Measurements from ENCODE around the gene KLHL14. TPM values are rescaled to one million over a fixed set of nuclear protein-coding genes. Genes with fewer than 3 reads are reported as not detected.

KLHL14 gene
- total RNA-seq, 1 experiment from 2014 or later = not detected

GRCh38 chr18:32712860-32713259, 60.0 kb downstream of the KLHL14 start:
- H3K79me2 ChIP-seq (ENCODE audit: insufficient read depth, low read length) = no peaks in the 10 kb centered on the region
- intact Hi-C loops (cut with micrococcal nuclease) = no loop called here
- no peak overlapping the region for H3K4me3 ChIP-seq (replicated peaks in 1 of 2; ENCODE audit: low read depth in 1 of 2, low read length in 2 of 2)
- POLR2A ChIA-PET = no interaction called here
- RAD21 ChIA-PET (ENCODE audit: low non-redundant PET in 1 of 2, low total read pairs in 2 of 2, uncharacterized antibody in 2 of 2, unreplicated experiment in 2 of 2) = no interaction called here
- CTCF ChIA-PET = no interaction called here
- ATAC-seq = no peak
- no peaks in the 10 kb centered on the region for H4K20me1 ChIP-seq (ENCODE audit: insufficient read depth)
- no peak overlapping the region for H3K27ac ChIP-seq (ENCODE audit: low read depth, low read length)
- no peak for DNase-seq (ENCODE audit: low read depth, low spot score)
- H3K9ac ChIP-seq (ENCODE audit: low read length) = no peak overlapping the region
- no peak for TF ChIP-seq EZH2phosphoT487 (IDR thresholded peaks at IDR 0.05; ENCODE audit: borderline replicate concordance)
- no peaks in the 10 kb centered on the region for H3K9me3 ChIP-seq (ENCODE audit: control insufficient read depth in 1 of 2, insufficient read depth in 1 of 2, low read depth in 1 of 2, low read length in 2 of 2)
- no peaks in the 10 kb centered on the region for H3K9me2 ChIP-seq (ENCODE audit: insufficient read depth)
- BruUV-seq (replicated peaks) = no TSS peak
- no peak overlapping the region for H2AFZ ChIP-seq (ENCODE audit: low read depth, low read length, poor library complexity, severe bottlenecking)
- H3K27me3 ChIP-seq (ENCODE audit: insufficient read depth, low read length) = no peaks in the 10 kb centered on the region
- H3K36me3 ChIP-seq (ENCODE audit: control insufficient read depth in 1 of 2, insufficient read depth in 2 of 2, low read length in 2 of 2) = no peaks in the 10 kb centered on the region
- no peaks in the 10 kb centered on the region for H3K4me1 ChIP-seq (ENCODE audit: control insufficient read depth in 1 of 2, insufficient read depth in 2 of 2, low read length in 2 of 2)
- no peak overlapping the region for H3K4me2 ChIP-seq (ENCODE audit: low read length)

GRCh38 chr18:32711862-32712261, 61.0 kb downstream of the KLHL14 start:
- no peak for TF ChIP-seq TCF7L2 (IDR thresholded peaks at IDR 0.05; ENCODE audit: borderline replicate concordance, extremely low read depth, insufficient read depth, insufficient read length)
- H2AFZ ChIP-seq (ENCODE audit: low read depth, low read length, poor library complexity, severe bottlenecking) = no peak overlapping the region
- no peak for DNase-seq (ENCODE audit: low read depth, low spot score)
- no peak overlapping the region for H3K27ac ChIP-seq (ENCODE audit: low read depth, low read length)
- ATAC-seq = no peak
- RAD21 ChIA-PET (ENCODE audit: low non-redundant PET in 1 of 2, low total read pairs in 2 of 2, uncharacterized antibody in 2 of 2, unreplicated experiment in 2 of 2) = no interaction called here
- H3K9ac ChIP-seq (ENCODE audit: low read length) = no peak overlapping the region
- CTCF ChIA-PET = no interaction called here
- intact Hi-C loops (cut with micrococcal nuclease) = no loop called here
- H3K27me3 ChIP-seq (ENCODE audit: insufficient read depth, low read length) = no peaks in the 10 kb centered on the region
- no peak overlapping the region for H3K4me3 ChIP-seq (replicated peaks in 1 of 2; ENCODE audit: low read depth in 1 of 2, low read length in 2 of 2)
- H3K36me3 ChIP-seq (ENCODE audit: control insufficient read depth in 1 of 2, insufficient read depth in 2 of 2, low read length in 2 of 2) = no peaks in the 10 kb centered on the region
- no peaks in the 10 kb centered on the region for H3K9me3 ChIP-seq (ENCODE audit: control insufficient read depth in 1 of 2, insufficient read depth in 1 of 2, low read depth in 1 of 2, low read length in 2 of 2)
- H4K20me1 ChIP-seq (ENCODE audit: insufficient read depth) = no peaks in the 10 kb centered on the region
- H3K79me2 ChIP-seq (ENCODE audit: insufficient read depth, low read length) = no peaks in the 10 kb centered on the region
- POLR2A ChIA-PET = no interaction called here
- no peak overlapping the region for H3K4me2 ChIP-seq (ENCODE audit: low read length)
- H3K4me1 ChIP-seq (ENCODE audit: control insufficient read depth in 1 of 2, insufficient read depth in 2 of 2, low read length in 2 of 2) = no peaks in the 10 kb centered on the region
- no TSS peak for BruUV-seq (replicated peaks)
- no peaks in the 10 kb centered on the region for H3K9me2 ChIP-seq (ENCODE audit: insufficient read depth)

- H2AFZ ChIP-seq (ENCODE audit: low read depth, low read length, poor library complexity, severe bottlenecking) = no peak overlapping the region
- H4K20me1 ChIP-seq (ENCODE audit: insufficient read depth) = no peaks in the 10 kb centered on the region
- H3K36me3 ChIP-seq (ENCODE audit: control insufficient read depth in 1 of 2, insufficient read depth in 2 of 2, low read length in 2 of 2) = no peaks in the 10 kb centered on the region
- no peak overlapping the region for H3K9ac ChIP-seq (ENCODE audit: low read length)
- no peaks in the 10 kb centered on the region for H3K79me2 ChIP-seq (ENCODE audit: insufficient read depth, low read length)
- no peak overlapping the region for H3K4me2 ChIP-seq (ENCODE audit: low read length)
- H3K9me2 ChIP-seq (ENCODE audit: insufficient read depth) = no peaks in the 10 kb centered on the region
- no peaks in the 10 kb centered on the region for H3K9me3 ChIP-seq (ENCODE audit: control insufficient read depth in 1 of 2, insufficient read depth in 1 of 2, low read depth in 1 of 2, low read length in 2 of 2)
- ATAC-seq (no peak), DNase-seq (ENCODE audit: low read depth, low spot score) (no peak)
- H3K4me3 ChIP-seq (replicated peaks in 1 of 2; ENCODE audit: low read depth in 1 of 2, low read length in 2 of 2) = no peak overlapping the region
- no TSS peak for BruUV-seq (replicated peaks)
- intact Hi-C loops (cut with micrococcal nuclease) = no loop called here
- H3K4me1 ChIP-seq (ENCODE audit: control insufficient read depth in 1 of 2, insufficient read depth in 2 of 2, low read length in 2 of 2) = no peaks in the 10 kb centered on the region
- H3K27me3 ChIP-seq (ENCODE audit: insufficient read depth, low read length) = no peaks in the 10 kb centered on the region
- ChIA-PET RAD21 (ENCODE audit: low non-redundant PET in 1 of 2, low total read pairs in 2 of 2, uncharacterized antibody in 2 of 2, unreplicated experiment in 2 of 2) (no interaction called here), CTCF (no interaction called here), POLR2A (no interaction called here)
- H3K27ac ChIP-seq (ENCODE audit: low read depth, low read length) = no peak overlapping the region
- TF ChIP-seq POLR2AphosphoS5 (IDR thresholded peaks at IDR 0.05; ENCODE audit: low read depth, low read length) (no peak), ELF1 (IDR thresholded peaks at IDR 0.05; ENCODE audit: borderline replicate concordance, low read depth) (no peak), EZH2 (IDR thresholded peaks at IDR 0.05) (no peak), EZH2phosphoT487 (IDR thresholded peaks at IDR 0.05; ENCODE audit: borderline replicate concordance) (no peak), YY1 (IDR thresholded peaks at IDR 0.05; ENCODE audit: extremely low read depth, insufficient replicate concordance, low read depth, low read length) (no peak), ZNF274 (IDR thresholded peaks at IDR 0.05; ENCODE audit: low read depth, low read length) (no peak), ZFX (IDR thresholded peaks at IDR 0.05) (no peak)
- TF ChIP-seq, protein P1, sequence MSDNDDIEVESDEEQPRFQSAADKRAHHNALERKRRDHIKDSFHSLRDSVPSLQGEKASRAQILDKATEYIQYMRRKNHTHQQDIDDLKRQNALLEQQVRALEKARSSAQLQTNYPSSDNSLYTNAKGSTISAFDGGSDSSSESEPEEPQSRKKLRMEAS (IDR thresholded peaks at IDR 0.05) = no peak
- TF ChIP-seq, protein P2, sequence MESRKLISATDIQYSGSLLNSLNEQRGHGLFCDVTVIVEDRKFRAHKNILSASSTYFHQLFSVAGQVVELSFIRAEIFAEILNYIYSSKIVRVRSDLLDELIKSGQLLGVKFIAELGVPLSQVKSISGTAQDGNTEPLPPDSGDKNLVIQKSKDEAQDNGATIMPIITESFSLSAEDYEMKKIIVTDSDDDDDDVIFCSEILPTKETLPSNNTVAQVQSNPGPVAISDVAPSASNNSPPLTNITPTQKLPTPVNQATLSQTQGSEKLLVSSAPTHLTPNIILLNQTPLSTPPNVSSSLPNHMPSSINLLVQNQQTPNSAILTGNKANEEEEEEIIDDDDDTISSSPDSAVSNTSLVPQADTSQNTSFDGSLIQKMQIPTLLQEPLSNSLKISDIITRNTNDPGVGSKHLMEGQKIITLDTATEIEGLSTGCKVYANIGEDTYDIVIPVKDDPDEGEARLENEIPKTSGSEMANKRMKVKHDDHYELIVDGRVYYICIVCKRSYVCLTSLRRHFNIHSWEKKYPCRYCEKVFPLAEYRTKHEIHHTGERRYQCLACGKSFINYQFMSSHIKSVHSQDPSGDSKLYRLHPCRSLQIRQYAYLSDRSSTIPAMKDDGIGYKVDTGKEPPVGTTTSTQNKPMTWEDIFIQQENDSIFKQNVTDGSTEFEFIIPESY (IDR thresholded peaks at IDR 0.05; ENCODE audit: extremely low read depth, insufficient replicate concordance, low read length) = no peak
Measured at GRCh38 chr18:32707586-32707985, 65.2 kb downstream of the KLHL14 start.
